ENCODE data around the gene CFAP126. TPM values are rescaled to one million over a fixed set of nuclear protein-coding genes. Genes with fewer than 3 reads are reported as not detected.
A peak's percentile ranks its signal among the peaks of the same experiment; 100 is the strongest.
"Not testable (repeated sequence)": the region's sequence is repeated elsewhere in the genome, so short reads cannot be mapped to it uniquely, and the experiment has no call there.

The CFAP126 gene
- total and polyA plus RNA-seq, 2 of the 8 experiments (the other 6 are each of a cell fraction or from before 2014, with no cell fraction given): not detected

GRCh38 chr1:161315841-161316674 lies 51.6 kb downstream of the CFAP126 start:
- H2BK12ac ChIP-seq (ENCODE audit: low read depth, low read length); H4K91ac ChIP-seq (replicated peaks; ENCODE audit: insufficient read length, low read length); H4K20me1 ChIP-seq (replicated peaks in 1 of 2; ENCODE audit: control insufficient read depth in 1 of 2, insufficient read depth in 2 of 2, low read length in 2 of 2); H3K79me1 ChIP-seq (ENCODE audit: low read depth, low read length); H2BK5ac ChIP-seq (ENCODE audit: low read depth, low read length); H3K18ac ChIP-seq (ENCODE audit: extremely low read depth, low read length); H2BK20ac ChIP-seq (ENCODE audit: low read length); H3K4me1 ChIP-seq (replicated peaks in 1 of 4; ENCODE audit: control insufficient read depth in 3 of 4, insufficient read depth in 4 of 4, low read length in 3 of 4); H3K23ac ChIP-seq (ENCODE audit: insufficient read length); H3K27me3 ChIP-seq (replicated peaks in 1 of 4; ENCODE audit: control insufficient read depth in 3 of 4, extremely low read depth in 1 of 4, insufficient read depth in 3 of 4, low read length in 3 of 4); H3K9me3 ChIP-seq (ENCODE audit: insufficient read depth in 2 of 2, low read depth in 1 of 2, low read length in 1 of 2); H3K23me2 ChIP-seq (ENCODE audit: low read depth, low read length); H4K5ac ChIP-seq (ENCODE audit: insufficient read length, low read depth, low read length); H2BK120ac ChIP-seq (replicated peaks; ENCODE audit: low read depth, low read length); H2AFZ ChIP-seq (ENCODE audit: low read length); H3K14ac ChIP-seq (ENCODE audit: insufficient read length); CTCF ChIA-PET (ENCODE audit: partially characterized antibody); H3K9ac ChIP-seq (replicated peaks in 1 of 4; ENCODE audit: extremely low read depth in 1 of 4, low read depth in 3 of 4, low read length in 3 of 4); H3K56ac ChIP-seq (replicated peaks; ENCODE audit: insufficient read length, low read depth, low read length); H2BK15ac ChIP-seq (ENCODE audit: low read length); FAIRE-seq; H3K27ac ChIP-seq (ENCODE audit: low read depth, low read length); DNase-seq (ENCODE audit: low read depth in 1 of 2, low spot score in 2 of 2); H3K36me3 ChIP-seq (ENCODE audit: control insufficient read depth in 2 of 4, insufficient read depth in 4 of 4, low read length in 3 of 4); H4K8ac ChIP-seq (ENCODE audit: extremely low read depth, insufficient read depth, low read length); H2AK5ac ChIP-seq (ENCODE audit: low read depth, low read length); POLR2A ChIA-PET (ENCODE audit: partially characterized antibody); H3K4ac ChIP-seq (replicated peaks; ENCODE audit: insufficient read length, low read depth, low read length): not testable (repeated sequence)
- 78% methylated on average over 17 of the region's 17 CpGs; no CpG with 5 or more reads in 1 of the 2 experiments for WGBS, 2 experiments (ENCODE audit: extremely low coverage in 1 of 2, insufficient coverage in 1 of 2, insufficient read length in 1 of 2, insufficient replicate concordance in 2 of 2, low coverage in 1 of 2, low lambda C conversion rate in 2 of 2, missing lambda C conversion rate in 1 of 2)
- TF ChIP-seq NANOG (IDR thresholded peaks at IDR 0.05; ENCODE audit: insufficient read depth, low read depth, low read length, poor library complexity, severe bottlenecking): peak; percentile 28
- peak overlapping the region in 2 of 4 experiments; percentile 9 to 96; a peak in 3 of 8 replicates for H3K4me3 ChIP-seq (ENCODE audit: extremely low read depth in 1 of 4, insufficient read depth in 2 of 4, low read depth in 3 of 4, low read length in 4 of 4)
- H3K4me2 ChIP-seq (ENCODE audit: insufficient read depth in 1 of 2, low read depth in 2 of 2, low read length in 2 of 2): peak overlapping the region in 1 of 2 experiments; percentile 77
- peaks cover 0 to 37% of the 10 kb centered on the region in 2 experiments; a peak in 2 of 4 replicates for H3K79me2 ChIP-seq (ENCODE audit: control insufficient read depth in 1 of 2, insufficient read depth in 2 of 2, low read length in 2 of 2)

Small RNA genes lying within 50 kb of the gene (small RNA-seq; reads per million reads assigned to genes)
- not detected for gene AL592295.2 (ENCODE audit: insufficient read depth)
- not detected for gene RNU6-481P (ENCODE audit: insufficient read depth)

Other genes starting within 250 kb of the CFAP126 start
- gene PFDN2, start 249.8 kb downstream of the CFAP126 start, total RNA-seq (2021; fragmentation: NEBNext Ultra II Directional; extraction: Animal tissue kit (Norgen Biotek cat#: 25700)): 71.2 and 74.7 TPM in 2 replicates
- 66.2 and 69.6 TPM in 2 replicates for gene PFDN2, start 249.8 kb downstream of the CFAP126 start, polyA plus RNA-seq (2011; rRNA removed)
- gene NIT1, start 249.8 kb downstream of the CFAP126 start, total RNA-seq (2021; fragmentation: NEBNext Ultra II Directional; extraction: Animal tissue kit (Norgen Biotek cat#: 25700)): 40.4 and 40.6 TPM in 2 replicates
- 33.0 and 46.3 TPM in 2 replicates for gene NIT1, start 249.8 kb downstream of the CFAP126 start, polyA plus RNA-seq (2011; rRNA removed)
- 42.0 and 42.6 TPM in 2 replicates for gene DEDD, start 235.2 kb downstream of the CFAP126 start, total RNA-seq (2021; fragmentation: NEBNext Ultra II Directional; extraction: Animal tissue kit (Norgen Biotek cat#: 25700))
- 55.9 and 61.7 TPM in 2 replicates for gene DEDD, start 235.2 kb downstream of the CFAP126 start, polyA plus RNA-seq (2011; rRNA removed)
- 67.8 and 71.0 TPM in 2 replicates for gene UFC1, start 213.9 kb downstream of the CFAP126 start, total RNA-seq (2021; fragmentation: NEBNext Ultra II Directional; extraction: Animal tissue kit (Norgen Biotek cat#: 25700))
- gene UFC1, start 213.9 kb downstream of the CFAP126 start, polyA plus RNA-seq (2011; rRNA removed): 60.2 and 102 TPM in 2 replicates
- gene USP21, start 208.4 kb downstream of the CFAP126 start, total RNA-seq (2021; fragmentation: NEBNext Ultra II Directional; extraction: Animal tissue kit (Norgen Biotek cat#: 25700)): 23.9 and 28.2 TPM in 2 replicates
- 36.3 and 53.5 TPM in 2 replicates for gene USP21, start 208.4 kb downstream of the CFAP126 start, polyA plus RNA-seq (2011; rRNA removed)
- gene PPOX, start 201.4 kb downstream of the CFAP126 start, total RNA-seq (2021; fragmentation: NEBNext Ultra II Directional; extraction: Animal tissue kit (Norgen Biotek cat#: 25700)): 32.1 and 40.4 TPM in 2 replicates
- gene PPOX, start 201.4 kb downstream of the CFAP126 start, polyA plus RNA-seq (2011; rRNA removed): 37.7 and 39.4 TPM in 2 replicates
- 42.3 and 45.5 TPM in 2 replicates for gene B4GALT3, start 190.4 kb downstream of the CFAP126 start, total RNA-seq (2021; fragmentation: NEBNext Ultra II Directional; extraction: Animal tissue kit (Norgen Biotek cat#: 25700))
- 43.0 and 61.2 TPM in 2 replicates for gene B4GALT3, start 190.4 kb downstream of the CFAP126 start, polyA plus RNA-seq (2011; rRNA removed)
- gene ADAMTS4, start 168.8 kb downstream of the CFAP126 start, total RNA-seq (2021; fragmentation: NEBNext Ultra II Directional; extraction: Animal tissue kit (Norgen Biotek cat#: 25700)): 7.2 and 12.4 TPM in 2 replicates
- 4.6 and 6.4 TPM in 2 replicates for gene ADAMTS4, start 168.8 kb downstream of the CFAP126 start, polyA plus RNA-seq (2011; rRNA removed)
- 88.7 and 95.1 TPM in 2 replicates for gene NDUFS2, start 165.5 kb downstream of the CFAP126 start, total RNA-seq (2021; fragmentation: NEBNext Ultra II Directional; extraction: Animal tissue kit (Norgen Biotek cat#: 25700))
- 100 and 113 TPM in 2 replicates for gene NDUFS2, start 165.5 kb downstream of the CFAP126 start, polyA plus RNA-seq (2011; rRNA removed)
- gene FCER1G, start 152.6 kb downstream of the CFAP126 start, total RNA-seq (2021; fragmentation: NEBNext Ultra II Directional; extraction: Animal tissue kit (Norgen Biotek cat#: 25700)): 0.86 TPM in 1 of 2 replicates, not detected in the other
- 0.85 and 1.6 TPM in 2 replicates for gene FCER1G, start 152.6 kb downstream of the CFAP126 start, polyA plus RNA-seq (2011; rRNA removed)
- gene APOA2, start 144.2 kb downstream of the CFAP126 start, total RNA-seq (2021; fragmentation: NEBNext Ultra II Directional; extraction: Animal tissue kit (Norgen Biotek cat#: 25700)): not detected in 2 replicates
- gene APOA2, start 144.2 kb downstream of the CFAP126 start, polyA plus RNA-seq (2011; rRNA removed): 0.41 TPM in 1 of 2 replicates, not detected in the other
- gene TOMM40L, start 141.8 kb downstream of the CFAP126 start, total RNA-seq (2021; fragmentation: NEBNext Ultra II Directional; extraction: Animal tissue kit (Norgen Biotek cat#: 25700)): 13.8 and 15.0 TPM in 2 replicates
- 11.4 and 14.2 TPM in 2 replicates for gene TOMM40L, start 141.8 kb downstream of the CFAP126 start, polyA plus RNA-seq (2011; rRNA removed)
- not detected in 2 replicates for gene NR1I3, start 129.7 kb downstream of the CFAP126 start, total RNA-seq (2021; fragmentation: NEBNext Ultra II Directional; extraction: Animal tissue kit (Norgen Biotek cat#: 25700))
- gene NR1I3, start 129.7 kb downstream of the CFAP126 start, polyA plus RNA-seq (2011; rRNA removed): not detected in 2 replicates
- 1.0 and 1.9 TPM in 2 replicates for gene PCP4L1, start 109.1 kb downstream of the CFAP126 start, total RNA-seq (2021; fragmentation: NEBNext Ultra II Directional; extraction: Animal tissue kit (Norgen Biotek cat#: 25700))
- 0.41 and 0.55 TPM in 2 replicates for gene PCP4L1, start 109.1 kb downstream of the CFAP126 start, polyA plus RNA-seq (2011; rRNA removed)
- gene MPZ, start 57.9 kb downstream of the CFAP126 start, total RNA-seq (2021; fragmentation: NEBNext Ultra II Directional; extraction: Animal tissue kit (Norgen Biotek cat#: 25700)): 4.1 and 6.1 TPM in 2 replicates
- 5.1 and 8.1 TPM in 2 replicates for gene MPZ, start 57.9 kb downstream of the CFAP126 start, polyA plus RNA-seq (2011; rRNA removed)
- 216 and 224 TPM in 2 replicates for gene SDHC, start 53.5 kb downstream of the CFAP126 start, total RNA-seq (2021; fragmentation: NEBNext Ultra II Directional; extraction: Animal tissue kit (Norgen Biotek cat#: 25700))
- 251 and 305 TPM in 2 replicates for gene SDHC, start 53.5 kb downstream of the CFAP126 start, polyA plus RNA-seq (2011; rRNA removed)
- 0.55 and 0.71 TPM in 2 replicates for gene FCGR2A, start 137.6 kb upstream of the CFAP126 start, total RNA-seq (2021; fragmentation: NEBNext Ultra II Directional; extraction: Animal tissue kit (Norgen Biotek cat#: 25700))
- 0.28 and 0.86 TPM in 2 replicates for gene FCGR2A, start 137.6 kb upstream of the CFAP126 start, polyA plus RNA-seq (2011; rRNA removed)
- gene HSPA6, start 156.7 kb upstream of the CFAP126 start, total RNA-seq (2021; fragmentation: NEBNext Ultra II Directional; extraction: Animal tissue kit (Norgen Biotek cat#: 25700)): 0.15 and 0.17 TPM in 2 replicates
- gene HSPA6, start 156.7 kb upstream of the CFAP126 start, polyA plus RNA-seq (2011; rRNA removed): 0.05 and 0.06 TPM in 2 replicates
- not detected in 2 replicates for gene FCGR3A, start 181.9 kb upstream of the CFAP126 start, total RNA-seq (2021; fragmentation: NEBNext Ultra II Directional; extraction: Animal tissue kit (Norgen Biotek cat#: 25700))
- not detected in 2 replicates for gene FCGR3A, start 181.9 kb upstream of the CFAP126 start, polyA plus RNA-seq (2011; rRNA removed)

All from H1 (cell line).